ENCODE results near the gene RCOR3. TPM values are rescaled to one million over a fixed set of nuclear protein-coding genes. Genes with fewer than 3 reads are reported as not detected.
"Not testable (repeated sequence)": the region's sequence is repeated elsewhere in the genome, so short reads cannot be mapped to it uniquely, and the experiment has no call there.

RCOR3 gene
- total RNA-seq, 2 donors from 2014 or later, result 40.7 to 76.8 TPM

DNA sequence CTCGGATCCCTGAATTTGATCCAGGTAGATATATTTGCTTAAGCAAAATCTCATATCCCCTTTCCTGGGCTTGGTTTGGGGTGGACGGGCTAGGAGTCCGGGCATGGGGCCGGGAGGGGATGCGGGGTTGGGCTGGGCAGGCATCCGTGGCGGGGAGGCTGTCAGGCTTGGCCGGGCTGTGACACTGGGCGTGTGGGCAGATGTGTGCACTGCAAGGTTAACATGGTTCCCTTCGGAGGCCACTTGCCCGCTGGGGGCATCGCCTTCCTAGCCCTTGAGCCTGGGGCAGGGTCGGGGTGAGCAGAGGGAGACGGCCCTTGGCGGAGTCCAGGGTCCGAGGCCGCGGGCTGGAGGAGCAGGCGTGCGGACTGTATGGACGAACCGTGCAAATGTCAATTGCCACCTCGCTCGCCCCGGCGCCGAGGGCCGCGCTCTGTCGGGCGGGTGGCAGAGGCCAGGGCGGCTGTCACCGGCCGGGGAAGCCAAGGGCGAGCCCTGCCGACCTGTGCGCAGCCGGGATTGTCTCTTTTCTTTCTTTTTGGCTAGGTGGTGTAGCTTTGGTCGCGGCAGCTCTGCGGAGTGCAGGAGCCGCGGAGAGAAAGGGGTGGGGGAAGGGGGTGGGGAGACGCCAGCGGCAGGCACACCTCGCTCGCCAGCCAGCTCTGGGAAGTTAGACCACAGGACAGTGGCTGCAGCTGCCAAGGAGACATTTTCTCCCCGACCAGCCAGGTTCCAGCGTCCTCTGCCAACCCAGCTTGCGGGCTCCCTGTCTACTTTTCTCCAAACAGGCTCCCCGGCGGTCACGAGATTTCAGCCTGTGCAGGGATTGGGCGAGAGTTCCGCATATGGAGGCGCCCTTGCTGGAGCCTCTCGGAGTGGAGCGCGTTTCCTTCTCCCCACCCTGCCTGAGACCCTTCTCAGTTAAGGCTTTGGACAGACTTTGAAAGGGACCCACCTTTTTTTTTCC, 1.3 kb downstream of the RCOR3 start:
- peak overlapping the region; percentile 75 to 100 (median 94) for H3K27ac ChIP-seq
- H3K4me3 ChIP-seq, result peak overlapping the region; percentile 87 to 100
- intact Hi-C loops (cut with DNase I), result no loop called here
- WGBS, 2 donors, result 0 to 1% methylated on average over 48 to 59 of the region's 59 CpGs
- H3K9me3 ChIP-seq, result no peaks in the 10 kb centered on the region
- peaks cover 24% of the 10 kb centered on the region for H3K4me1 ChIP-seq
- ATAC-seq (peak; percentile 57), DNase-seq (peak; percentile 87 to 92 (median 91))
- no peaks in the 10 kb centered on the region for H3K36me3 ChIP-seq (replicated peaks in 1 of 2; ENCODE audit: insufficient read depth in 1 of 2, low read depth in 2 of 2)
- H3K27me3 ChIP-seq, result no peaks in the 10 kb centered on the region
- TF ChIP-seq CTCF (IDR thresholded peaks at IDR 0.05), result no peak
- TF ChIP-seq POLR2A (IDR thresholded peaks at IDR 0.05), result peak; percentile 57 to 82 (median 79)

DNA sequence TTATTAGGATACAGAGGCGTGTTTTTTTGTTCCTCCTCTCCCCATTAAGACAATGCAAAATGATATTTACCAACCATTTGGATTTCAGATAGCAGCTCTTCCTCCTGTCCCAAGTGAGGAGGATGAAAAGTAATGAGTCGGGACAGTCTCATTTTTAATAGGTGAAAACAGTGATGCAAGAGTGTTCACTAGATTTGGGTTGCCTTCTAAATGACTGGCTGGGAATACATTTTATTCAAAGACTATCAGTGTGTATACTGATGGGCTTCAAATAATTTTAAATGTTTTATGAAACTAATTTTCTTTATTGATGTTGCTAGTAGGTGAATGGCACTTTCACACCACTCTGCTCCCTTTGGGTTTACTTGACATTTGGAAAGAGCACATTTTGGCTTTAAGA, 2.1 kb downstream of the RCOR3 start:
- WGBS, 2 donors, result 24 to 27% methylated on average over 2 of the region's 2 CpGs
- intact Hi-C loops (cut with DNase I), result no loop called here
- no peak for TF ChIP-seq CTCF (IDR thresholded peaks at IDR 0.05)
- TF ChIP-seq POLR2A (IDR thresholded peaks at IDR 0.05), result no peak
- H3K36me3 ChIP-seq (replicated peaks in 1 of 2; ENCODE audit: insufficient read depth in 1 of 2, low read depth in 2 of 2), result no peaks in the 10 kb centered on the region
- H3K27me3 ChIP-seq, result no peaks in the 10 kb centered on the region
- peak overlapping the region; percentile 75 to 100 (median 94) for H3K27ac ChIP-seq
- ATAC-seq (no peak), DNase-seq (no peak)
- H3K4me1 ChIP-seq, result peaks cover 29% of the 10 kb centered on the region
- no peaks in the 10 kb centered on the region for H3K9me3 ChIP-seq
- H3K4me3 ChIP-seq, result peak overlapping the region in 1 of 2 donors; percentile 87

GRCh38 chr1:211263022-211263421, 3.9 kb downstream of the RCOR3 start:
- H3K27me3 ChIP-seq; DNase-seq; H3K4me3 ChIP-seq; ATAC-seq; H3K27ac ChIP-seq; H3K36me3 ChIP-seq (replicated peaks in 1 of 2; ENCODE audit: insufficient read depth in 1 of 2, low read depth in 2 of 2); H3K9me3 ChIP-seq; intact Hi-C loops (cut with DNase I): not testable (repeated sequence)
- WGBS, 2 donors, result 94 to 100% methylated on average over 1 to 2 of the region's 5 CpGs
- H3K4me1 ChIP-seq, result peaks cover 15% of the 10 kb centered on the region

DNA sequence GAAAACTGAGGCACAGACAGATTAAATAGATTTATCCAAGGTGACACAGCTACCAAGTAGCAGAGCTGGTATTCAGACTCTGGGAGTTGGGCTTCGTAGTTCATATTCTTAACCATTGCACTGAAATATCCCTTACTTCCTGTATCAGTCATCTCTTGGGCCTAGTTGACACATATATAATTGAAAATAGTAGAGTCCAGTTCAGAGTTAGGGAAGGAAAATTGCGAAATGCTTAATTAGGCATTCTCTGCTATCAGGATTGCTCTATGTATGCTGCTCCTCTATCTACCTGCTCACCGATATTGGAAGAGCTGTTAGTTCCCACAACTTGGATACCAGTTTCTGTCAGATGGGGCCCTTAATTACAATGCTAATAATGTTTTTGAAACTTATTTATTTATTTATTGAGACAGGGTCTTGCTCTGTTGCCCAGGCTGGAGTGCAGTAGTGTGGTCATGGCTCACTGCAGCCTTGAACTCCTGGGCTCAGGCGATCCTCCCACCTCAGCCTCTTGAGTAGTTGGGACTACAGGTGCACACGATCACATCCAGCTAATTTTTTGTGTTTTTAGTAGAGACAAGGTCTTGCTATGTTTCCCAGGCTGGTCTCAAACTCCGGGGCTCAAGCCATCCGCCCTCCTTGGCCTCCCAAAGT, 8.2 kb downstream of the RCOR3 start:
- intact Hi-C loops (cut with DNase I), result no loop called here
- DNase-seq (no peak), ATAC-seq (no peak)
- H3K4me1 ChIP-seq, result peaks cover 7% of the 10 kb centered on the region
- TF ChIP-seq POLR2A (IDR thresholded peaks at IDR 0.05) (no peak), CTCF (IDR thresholded peaks at IDR 0.05) (no peak)
- no peak overlapping the region for H3K4me3 ChIP-seq
- H3K27ac ChIP-seq, result no peak overlapping the region
- no peaks in the 10 kb centered on the region for H3K27me3 ChIP-seq
- H3K9me3 ChIP-seq, result no peaks in the 10 kb centered on the region
- peaks cover 0 to 7% of the 10 kb centered on the region in 2 donors for H3K36me3 ChIP-seq (replicated peaks in 1 of 2; ENCODE audit: insufficient read depth in 1 of 2, low read depth in 2 of 2)
- 91 to 95% methylated on average over 7 of the region's 7 CpGs for WGBS, 2 donors

DNA sequence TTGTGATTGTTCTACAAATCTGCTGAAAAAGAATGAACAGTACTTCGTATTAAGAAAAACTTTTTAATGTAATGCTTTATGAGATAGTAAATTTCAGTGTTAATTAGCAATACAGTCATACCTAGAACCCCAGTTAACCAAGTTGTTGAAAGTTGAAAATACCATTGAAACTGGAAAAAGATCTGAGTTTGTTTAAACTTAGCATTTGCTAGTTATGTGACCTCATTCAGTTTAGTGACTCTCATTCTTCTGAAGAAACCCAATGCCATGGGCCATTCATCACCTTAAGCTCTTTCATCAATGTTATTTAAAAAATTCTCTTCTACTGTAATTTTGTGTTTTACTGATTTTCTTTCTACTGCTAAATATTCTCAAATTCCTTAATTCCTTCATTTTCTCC, 20.2 kb downstream of the RCOR3 start:
- intact Hi-C loops (cut with DNase I), result no loop called here
- Histone ChIP-seq H3K36me3 (replicated peaks in 1 of 2; ENCODE audit: insufficient read depth in 1 of 2, low read depth in 2 of 2) (peaks cover 0 to 15% of the 10 kb centered on the region in 2 donors), H3K27me3 (no peaks in the 10 kb centered on the region), H3K4me3 (no peak overlapping the region), H3K27ac (no peak overlapping the region), H3K9me3 (peaks cover 0 to 4% (median 0%) of the 10 kb centered on the region in 3 donors), H3K4me1 (no peaks in the 10 kb centered on the region)
- ATAC-seq (no peak), DNase-seq (no peak)
- TF ChIP-seq CTCF (IDR thresholded peaks at IDR 0.05) (no peak), POLR2A (IDR thresholded peaks at IDR 0.05) (no peak)
- WGBS, 2 donors, result 34 to 35% methylated on average over 1 of the region's 1 CpG
